B cell (primary cell): ENCODE data around the gene CCDC85B.

Source experiments
- CTCF ChIP-seq: fragments of 200-600 bp; IDR thresholded peaks from one replicate; pipeline ENCODE4 v1.8.0; 2022; ENCODE audit warnings: antibody characterized with exemption, mild to moderate bottlenecking
- EZH2 ChIP-seq: IDR thresholded peaks from 2 replicates; pipeline ENCODE4 v1.6.1; 2012; ENCODE audit warnings: borderline replicate concordance, low read depth, mild to moderate bottlenecking, moderate library complexity, low read length; ENCODE audit not compliant: insufficient read depth, poor library complexity, severe bottlenecking

- peak; percentile 86 for TF ChIP-seq CTCF
- no peak for TF ChIP-seq EZH2
These were observed 2.2 kb upstream of the CCDC85B start, which contains the start of gene FIBP for GRCh38 chr11:65888163-65888814.
